Vagina (tissue), 2 donors: ENCODE data around the gene TPD52L1.

Source experiments
- POLR2A ChIP-seq, 2 donors: fragments of 450-650 bp; IDR thresholded peaks; one replicate each; pipeline ENCODE4 v1.6.1; 2017; ENCODE audit warnings: antibody characterized with exemption in 2 of 2, mild to moderate bottlenecking in 2 of 2, moderate library complexity in 2 of 2
- POLR2AphosphoS5 ChIP-seq, 2 donors: sonication (generic); formaldehyde crosslinking; IDR thresholded peaks; one replicate each; pipeline ENCODE4 v1.9.0; 2017; ENCODE audit warnings: antibody characterized with exemption in 2 of 2, mild to moderate bottlenecking in 2 of 2, low read depth in 1 of 2; ENCODE audit not compliant: insufficient read depth in 1 of 2
- TF ChIP-seq, protein P1 (sequence below), 3 experiments: fragments of 450-650 bp in 2 of 3; fragments of 200-600 bp in 1 of 3; sonication (generic) in 1 of 3; IDR thresholded peaks; one replicate each; pipeline ENCODE4 v1.5.1; 2017 to 2019; ENCODE audit warnings: antibody characterized with exemption in 3 of 3, mild to moderate bottlenecking in 2 of 3, moderate library complexity in 2 of 3

DNA sequence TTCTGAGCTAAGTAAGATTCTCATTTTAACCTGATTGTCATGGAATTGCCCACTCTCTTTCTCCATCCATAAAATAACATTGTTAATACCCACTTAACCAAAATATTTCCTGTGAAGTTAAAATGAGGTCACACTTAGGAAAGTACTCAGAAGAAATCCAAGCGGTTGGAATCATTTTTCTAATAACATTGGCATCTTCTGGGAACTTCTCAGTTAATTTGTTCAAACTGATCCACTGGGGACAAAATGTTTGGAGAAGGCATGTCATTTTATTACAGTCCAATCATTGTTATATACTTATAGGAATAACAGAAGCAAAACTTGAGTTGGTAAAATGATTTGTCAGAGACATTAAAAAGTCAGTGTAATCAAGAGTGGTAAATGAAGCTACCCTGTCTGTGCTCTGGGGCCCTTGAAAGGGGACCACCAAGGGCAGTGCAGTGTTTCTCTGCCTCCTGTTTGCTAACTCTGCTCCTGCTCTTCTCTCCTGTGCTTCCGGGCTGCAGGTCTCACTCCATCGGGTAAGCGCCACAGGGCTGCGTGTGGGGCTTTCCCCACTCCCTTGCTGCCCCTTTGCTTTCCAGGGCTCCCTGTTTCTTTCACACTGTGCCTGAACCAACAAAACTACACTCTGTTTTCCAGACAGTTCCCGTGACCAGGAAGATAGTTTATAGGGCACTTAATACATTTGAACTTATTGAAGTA, 98.1 kb downstream of the TPD52L1 start:
- TF ChIP-seq POLR2AphosphoS5 (IDR thresholded peaks at IDR 0.05; ENCODE audit: insufficient read depth in 1 of 2, low read depth in 1 of 2): no peak
- TF ChIP-seq, protein P1, sequence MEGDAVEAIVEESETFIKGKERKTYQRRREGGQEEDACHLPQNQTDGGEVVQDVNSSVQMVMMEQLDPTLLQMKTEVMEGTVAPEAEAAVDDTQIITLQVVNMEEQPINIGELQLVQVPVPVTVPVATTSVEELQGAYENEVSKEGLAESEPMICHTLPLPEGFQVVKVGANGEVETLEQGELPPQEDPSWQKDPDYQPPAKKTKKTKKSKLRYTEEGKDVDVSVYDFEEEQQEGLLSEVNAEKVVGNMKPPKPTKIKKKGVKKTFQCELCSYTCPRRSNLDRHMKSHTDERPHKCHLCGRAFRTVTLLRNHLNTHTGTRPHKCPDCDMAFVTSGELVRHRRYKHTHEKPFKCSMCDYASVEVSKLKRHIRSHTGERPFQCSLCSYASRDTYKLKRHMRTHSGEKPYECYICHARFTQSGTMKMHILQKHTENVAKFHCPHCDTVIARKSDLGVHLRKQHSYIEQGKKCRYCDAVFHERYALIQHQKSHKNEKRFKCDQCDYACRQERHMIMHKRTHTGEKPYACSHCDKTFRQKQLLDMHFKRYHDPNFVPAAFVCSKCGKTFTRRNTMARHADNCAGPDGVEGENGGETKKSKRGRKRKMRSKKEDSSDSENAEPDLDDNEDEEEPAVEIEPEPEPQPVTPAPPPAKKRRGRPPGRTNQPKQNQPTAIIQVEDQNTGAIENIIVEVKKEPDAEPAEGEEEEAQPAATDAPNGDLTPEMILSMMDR (IDR thresholded peaks at IDR 0.05): no peak
- TF ChIP-seq POLR2A (IDR thresholded peaks at IDR 0.05): no peak
